ENCODE data around the gene NFASC. TPM values are rescaled to one million over a fixed set of nuclear protein-coding genes. Genes with fewer than 3 reads are reported as not detected.

The NFASC gene
- total RNA-seq, 1 donor from 2014 or later: 0.18 TPM

GRCh38 chr1:204941421-204942338 lies 71.0 kb downstream of the NFASC start:
- Mint-ChIP-seq H3K27me3 (ENCODE audit: low read depth) (peaks cover 3% of the 10 kb centered on the region), H3K9me3 (no peaks in the 10 kb centered on the region), H3K4me1 (ENCODE audit: low read depth) (no peaks in the 10 kb centered on the region), H3K27ac (no peak overlapping the region), H3K4me3 (ENCODE audit: low read depth) (no peak overlapping the region), H3K36me3 (ENCODE audit: low read depth) (no peaks in the 10 kb centered on the region)
- intact Hi-C loops (cut with micrococcal nuclease): loop anchor here (10.0 kb wide), 1 partner anchor 117 kb away; no protein-coding TSS in a partner anchor
- peak; percentile 40 for DNase-seq (ENCODE audit: low spot score)

DNA sequence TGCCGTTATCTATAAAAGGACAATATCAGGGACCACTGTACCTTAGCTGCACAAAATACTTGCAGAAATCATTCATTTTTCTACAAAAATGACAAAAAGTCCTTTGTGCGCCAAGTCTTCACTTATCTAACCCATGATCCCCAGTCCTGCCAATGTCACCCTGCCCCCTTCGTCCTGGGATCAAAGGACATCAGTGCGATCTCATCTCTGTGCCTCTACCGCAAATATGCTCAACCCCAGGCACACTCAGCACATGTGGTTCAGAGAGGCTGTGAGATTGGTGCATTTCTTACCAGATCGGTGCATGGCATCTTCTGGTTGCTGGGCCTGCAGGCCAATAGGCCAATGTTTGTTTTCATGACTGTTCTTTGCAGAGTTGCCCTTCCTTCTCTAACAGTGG lies 72.8 kb downstream of the NFASC start:
- Mint-ChIP-seq H3K27me3 (ENCODE audit: low read depth) (no peaks in the 10 kb centered on the region), H3K4me3 (ENCODE audit: low read depth) (no peak overlapping the region), H3K27ac (no peak overlapping the region), H3K4me1 (ENCODE audit: low read depth) (no peaks in the 10 kb centered on the region), H3K36me3 (ENCODE audit: low read depth) (no peaks in the 10 kb centered on the region), H3K9me3 (no peaks in the 10 kb centered on the region)
- no peak for DNase-seq (ENCODE audit: low spot score)
- intact Hi-C loops (cut with micrococcal nuclease): loop anchor here (10.0 kb wide), 1 partner anchor 119 kb away; no protein-coding TSS in a partner anchor

DNA sequence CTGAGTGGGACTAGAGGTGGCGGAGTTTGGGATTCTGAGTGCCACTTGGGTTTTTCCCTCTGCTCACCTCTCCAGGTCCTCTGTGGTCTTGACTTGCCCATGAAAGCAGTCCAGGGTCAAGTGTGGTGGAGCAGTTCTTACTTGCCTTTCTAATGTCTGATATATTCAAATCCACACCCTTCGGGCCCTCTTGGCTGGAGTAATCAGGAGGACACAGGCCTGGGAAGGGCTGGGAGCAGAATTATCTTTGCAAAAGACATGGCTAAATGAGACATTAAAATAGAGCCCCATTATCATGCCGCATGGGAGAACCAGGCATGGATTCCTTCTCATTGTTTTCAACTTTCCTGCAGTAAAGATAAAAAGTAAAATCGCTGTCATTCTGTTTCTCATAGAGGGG lies 74.0 kb downstream of the NFASC start:
- Mint-ChIP-seq H3K4me1 (ENCODE audit: low read depth) (no peaks in the 10 kb centered on the region), H3K4me3 (ENCODE audit: low read depth) (no peak overlapping the region), H3K9me3 (no peaks in the 10 kb centered on the region), H3K36me3 (ENCODE audit: low read depth) (no peaks in the 10 kb centered on the region), H3K27ac (no peak overlapping the region), H3K27me3 (ENCODE audit: low read depth) (no peaks in the 10 kb centered on the region)
- intact Hi-C loops (cut with micrococcal nuclease): loop anchor here (10.0 kb wide), 1 partner anchor 120 kb away; no protein-coding TSS in a partner anchor
- DNase-seq (ENCODE audit: low spot score): no peak

DNA sequence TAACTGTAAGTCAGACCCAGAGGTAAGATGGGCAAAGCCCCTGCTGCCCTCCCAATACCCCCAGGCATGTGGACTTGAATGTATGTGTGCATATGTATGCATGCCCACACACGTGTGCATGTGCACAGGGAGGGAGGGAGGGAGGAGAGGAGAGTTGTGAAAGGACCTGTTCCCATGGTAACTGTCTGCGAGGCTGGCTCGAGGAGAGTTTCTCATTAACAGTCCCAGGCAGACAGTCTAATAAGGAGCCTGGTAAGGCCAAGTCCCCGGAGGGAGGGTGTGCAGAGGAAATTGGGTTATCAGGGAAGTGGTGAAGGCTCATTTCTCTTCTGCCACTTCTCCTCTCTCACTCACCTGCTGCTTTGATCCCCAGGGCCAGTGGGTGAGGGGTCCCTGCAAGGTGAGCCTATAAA lies 74.9 kb downstream of the NFASC start:
- H3K27ac Mint-ChIP-seq: no peak overlapping the region
- no peaks in the 10 kb centered on the region for H3K9me3 Mint-ChIP-seq
- DNase-seq (ENCODE audit: low spot score): no peak
- no peak overlapping the region for H3K4me3 Mint-ChIP-seq (ENCODE audit: low read depth)
- no peaks in the 10 kb centered on the region for H3K27me3 Mint-ChIP-seq (ENCODE audit: low read depth)
- H3K4me1 Mint-ChIP-seq (ENCODE audit: low read depth): no peaks in the 10 kb centered on the region
- H3K36me3 Mint-ChIP-seq (ENCODE audit: low read depth): no peaks in the 10 kb centered on the region
- intact Hi-C loops (cut with micrococcal nuclease): loop anchor here (10.0 kb wide), 1 partner anchor 121 kb away; no protein-coding TSS in a partner anchor

- H3K9me3 Mint-ChIP-seq: no peaks in the 10 kb centered on the region
- no peak for DNase-seq (ENCODE audit: low spot score)
- intact Hi-C loops (cut with micrococcal nuclease): loop anchor here (10.0 kb wide), 1 partner anchor 122 kb away; no protein-coding TSS in a partner anchor
- H3K4me1 Mint-ChIP-seq (ENCODE audit: low read depth): no peaks in the 10 kb centered on the region
- H3K36me3 Mint-ChIP-seq (ENCODE audit: low read depth): no peaks in the 10 kb centered on the region
- no peaks in the 10 kb centered on the region for H3K27me3 Mint-ChIP-seq (ENCODE audit: low read depth)
- no peak overlapping the region for H3K4me3 Mint-ChIP-seq (ENCODE audit: low read depth)
- H3K27ac Mint-ChIP-seq: no peak overlapping the region
Measured at GRCh38 chr1:204946640-204947039, 76.0 kb downstream of the NFASC start.

DNA sequence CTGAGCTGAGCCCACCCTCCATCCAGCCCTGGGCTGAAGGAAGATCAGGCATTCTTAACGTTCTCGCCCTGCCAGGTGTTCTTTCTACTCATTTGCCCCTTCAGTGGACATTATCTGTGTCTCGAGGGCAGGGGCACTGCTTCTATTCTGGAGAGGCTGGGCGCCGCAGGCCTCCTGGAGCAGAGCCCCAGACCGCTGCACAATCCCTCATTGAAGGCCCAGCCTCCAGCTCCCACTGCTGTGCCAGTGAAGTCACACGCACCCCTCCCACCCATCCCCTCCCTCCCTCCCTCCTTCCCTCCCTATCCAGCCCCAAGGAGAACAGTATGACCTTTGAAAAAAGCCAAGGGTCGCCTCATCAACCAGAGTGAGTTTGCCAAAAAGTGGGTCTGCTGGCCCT lies 76.7 kb downstream of the NFASC start:
- no peak overlapping the region for H3K27ac Mint-ChIP-seq
- no peaks in the 10 kb centered on the region for H3K9me3 Mint-ChIP-seq
- H3K36me3 Mint-ChIP-seq (ENCODE audit: low read depth): no peaks in the 10 kb centered on the region
- DNase-seq (ENCODE audit: low spot score): no peak
- no peaks in the 10 kb centered on the region for H3K4me1 Mint-ChIP-seq (ENCODE audit: low read depth)
- intact Hi-C loops (cut with micrococcal nuclease): loop anchor here (10.0 kb wide), 1 partner anchor 123 kb away; no protein-coding TSS in a partner anchor
- H3K27me3 Mint-ChIP-seq (ENCODE audit: low read depth): no peaks in the 10 kb centered on the region
- no peak overlapping the region for H3K4me3 Mint-ChIP-seq (ENCODE audit: low read depth)

- Mint-ChIP-seq H3K27me3 (ENCODE audit: low read depth) (no peaks in the 10 kb centered on the region), H3K36me3 (ENCODE audit: low read depth) (no peaks in the 10 kb centered on the region), H3K27ac (no peak overlapping the region), H3K9me3 (no peaks in the 10 kb centered on the region), H3K4me3 (ENCODE audit: low read depth) (no peak overlapping the region), H3K4me1 (ENCODE audit: low read depth) (no peaks in the 10 kb centered on the region)
- DNase-seq (ENCODE audit: low spot score): no peak
- intact Hi-C loops (cut with micrococcal nuclease): loop anchor here (10.0 kb wide), 1 partner anchor 123 kb away; no protein-coding TSS in a partner anchor
Measured at GRCh38 chr1:204947747-204948146, 77.1 kb downstream of the NFASC start.

DNA sequence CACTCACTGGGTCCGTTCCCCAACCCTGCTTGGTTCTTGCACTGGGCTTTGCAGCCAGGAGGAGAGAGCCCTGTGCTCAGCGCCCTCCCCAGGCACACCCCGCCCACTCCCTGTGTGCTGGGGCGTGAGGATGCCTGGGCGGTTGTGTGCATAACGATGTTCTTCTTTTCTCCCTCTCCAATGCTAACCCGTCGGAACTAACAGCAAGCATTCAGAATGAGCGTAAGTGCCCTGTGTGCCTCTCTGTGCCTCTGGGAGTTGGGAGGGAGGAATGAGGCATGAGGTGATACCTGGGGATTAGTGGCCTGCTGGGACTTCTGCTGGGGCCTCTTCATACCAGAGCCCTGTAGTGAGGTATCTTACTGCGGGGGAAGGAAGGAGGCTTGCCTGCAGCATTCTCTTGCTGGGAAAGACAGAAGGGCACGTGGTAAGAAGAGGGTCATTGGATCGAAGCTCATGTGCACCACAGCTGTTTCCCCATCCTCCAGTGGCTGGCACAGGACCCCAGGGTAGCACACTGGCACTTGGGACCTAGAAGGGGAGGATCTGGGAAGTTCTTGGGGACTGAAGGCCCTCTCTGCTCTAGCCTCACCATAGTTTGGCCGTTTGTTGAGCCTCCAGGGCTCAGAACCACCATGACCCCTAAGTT lies 79.8 kb downstream of the NFASC start:
- no peak overlapping the region for H3K27ac Mint-ChIP-seq
- no peaks in the 10 kb centered on the region for H3K9me3 Mint-ChIP-seq
- intact Hi-C loops (cut with micrococcal nuclease): no loop called here
- no peak overlapping the region for H3K4me3 Mint-ChIP-seq (ENCODE audit: low read depth)
- no peaks in the 10 kb centered on the region for H3K4me1 Mint-ChIP-seq (ENCODE audit: low read depth)
- H3K36me3 Mint-ChIP-seq (ENCODE audit: low read depth): no peaks in the 10 kb centered on the region
- DNase-seq (ENCODE audit: low spot score): no peak
- no peaks in the 10 kb centered on the region for H3K27me3 Mint-ChIP-seq (ENCODE audit: low read depth)

DNA sequence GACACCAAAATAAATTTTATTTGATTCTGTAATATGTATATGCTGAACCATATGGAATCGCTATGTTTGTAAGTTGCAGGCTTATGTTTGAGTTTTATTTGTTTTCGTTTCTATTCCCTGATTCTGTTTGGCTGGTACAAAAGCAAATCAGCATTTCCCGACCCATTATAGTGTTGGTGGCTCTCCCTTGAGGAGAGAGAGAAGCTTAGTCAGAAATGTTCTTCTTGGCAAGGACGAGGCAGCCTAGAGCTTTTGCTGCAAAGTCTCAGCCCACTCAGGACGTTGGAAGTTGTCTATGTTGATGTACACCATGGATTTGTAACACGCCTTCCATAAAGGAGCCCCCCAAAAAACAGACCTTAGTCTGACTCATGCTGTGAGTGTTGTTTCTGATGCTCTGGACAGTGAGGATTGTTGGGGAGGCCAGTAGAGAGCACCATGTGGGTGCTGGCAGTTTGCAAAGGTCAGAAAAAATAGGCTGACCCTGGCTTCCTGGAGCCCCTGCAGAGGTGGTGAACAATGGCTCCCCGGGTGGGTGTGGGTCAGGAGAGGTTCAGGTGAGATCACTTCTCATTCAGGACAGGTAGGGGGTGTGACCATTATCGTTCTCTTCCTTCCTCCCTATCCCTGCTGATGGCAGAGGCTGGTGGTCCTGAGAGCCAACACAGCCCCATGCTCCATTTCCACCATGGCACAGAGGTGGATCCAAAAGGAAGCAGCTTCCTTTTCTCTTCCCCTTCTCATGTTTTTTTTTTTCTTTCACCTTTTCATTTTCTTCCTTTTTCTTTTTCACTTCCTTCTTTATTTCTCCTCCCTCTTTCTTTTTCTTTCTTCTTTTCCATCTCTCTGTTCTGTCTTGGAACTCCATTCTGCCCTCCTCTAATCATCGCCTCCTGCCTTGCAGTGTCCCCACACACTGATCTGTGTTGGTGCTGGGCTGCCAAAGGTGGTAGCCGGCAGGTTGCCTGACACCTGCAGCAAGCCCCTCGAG lies 88.0 kb downstream of the NFASC start:
- H3K27ac Mint-ChIP-seq: no peak overlapping the region

DNA sequence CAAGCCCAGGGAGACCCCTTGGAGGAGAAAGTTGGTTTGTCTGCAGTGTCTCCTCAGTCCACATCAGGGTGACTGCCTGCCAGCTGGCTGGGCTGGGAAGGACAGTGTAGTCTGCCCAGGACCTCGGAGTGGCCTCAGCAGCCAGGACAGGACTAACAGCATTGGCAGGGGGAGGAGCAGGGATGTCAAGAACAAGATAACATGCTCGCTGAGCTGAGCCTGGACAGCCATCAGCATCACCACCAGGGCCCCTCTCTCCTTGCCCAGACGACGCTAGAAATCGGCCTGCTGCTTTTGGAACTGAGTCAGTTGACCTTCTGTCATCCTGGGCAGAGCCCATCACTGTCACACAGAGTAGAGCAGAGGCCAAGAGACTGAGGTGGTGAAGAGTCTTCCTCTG lies 88.7 kb downstream of the NFASC start:
- intact Hi-C loops (cut with micrococcal nuclease): no loop called here
- peaks cover 18% of the 10 kb centered on the region for H3K27me3 Mint-ChIP-seq (ENCODE audit: low read depth)
- H3K4me1 Mint-ChIP-seq (ENCODE audit: low read depth): no peaks in the 10 kb centered on the region

More for the DNA sequence above, 88.0 kb downstream of the NFASC start:
- Mint-ChIP-seq H3K4me3 (ENCODE audit: low read depth) (no peak overlapping the region), H3K9me3 (no peaks in the 10 kb centered on the region), H3K4me1 (ENCODE audit: low read depth) (no peaks in the 10 kb centered on the region), H3K27me3 (ENCODE audit: low read depth) (peaks cover 13% of the 10 kb centered on the region), H3K36me3 (ENCODE audit: low read depth) (no peaks in the 10 kb centered on the region)
- no peak for DNase-seq (ENCODE audit: low spot score)
- intact Hi-C loops (cut with micrococcal nuclease): no loop called here

DNA sequence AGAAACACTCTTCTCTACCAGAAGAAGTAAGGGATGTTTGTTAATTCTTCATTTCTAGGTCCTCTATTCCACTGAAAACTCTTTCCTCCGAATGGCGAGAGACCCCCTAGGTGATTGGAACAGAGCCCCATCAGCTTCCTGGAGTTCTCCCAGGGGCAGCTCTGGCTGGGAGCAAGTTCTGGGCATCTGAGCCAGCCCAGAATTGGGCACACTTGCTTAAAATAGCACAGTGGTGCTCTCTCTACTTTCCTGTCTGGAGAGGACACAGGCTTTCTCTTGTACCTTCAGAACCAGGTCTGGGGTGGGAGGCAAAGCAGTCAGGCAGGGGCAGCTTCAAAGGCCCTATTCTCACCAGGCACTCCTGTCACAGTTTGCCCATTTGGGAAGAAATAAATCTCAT lies 89.2 kb downstream of the NFASC start:
- intact Hi-C loops (cut with micrococcal nuclease): no loop called here
- Mint-ChIP-seq H3K27ac (no peak overlapping the region), H3K4me1 (ENCODE audit: low read depth) (no peaks in the 10 kb centered on the region), H3K27me3 (ENCODE audit: low read depth) (peaks cover 18% of the 10 kb centered on the region), H3K36me3 (ENCODE audit: low read depth) (no peaks in the 10 kb centered on the region), H3K4me3 (ENCODE audit: low read depth) (no peak overlapping the region), H3K9me3 (no peaks in the 10 kb centered on the region)
- no peak for DNase-seq (ENCODE audit: low spot score)

More for the DNA sequence above, 88.7 kb downstream of the NFASC start:
- no peaks in the 10 kb centered on the region for H3K9me3 Mint-ChIP-seq
- DNase-seq (ENCODE audit: low spot score): no peak
- H3K36me3 Mint-ChIP-seq (ENCODE audit: low read depth): no peaks in the 10 kb centered on the region
- no peak overlapping the region for H3K4me3 Mint-ChIP-seq (ENCODE audit: low read depth)
- no peak overlapping the region for H3K27ac Mint-ChIP-seq

Measured in activated T-helper 2 cell treated with anti-CD3 and anti-CD28 coated beads, Interferon-gamma antibody, Interleukin-2, Interleukin-4, amounts not matched to agents 10 μg/mL and 5 μg/mL and 100 μg/mL, durations not matched to agents 14 hours and 24 hours and 36 hours (primary cell).